ENCODE measurements around the gene TYW1B. TPM values are rescaled to one million over a fixed set of nuclear protein-coding genes. Genes with fewer than 3 reads are reported as not detected.
"Not testable (repeated sequence)": the region's sequence is repeated elsewhere in the genome, so short reads cannot be mapped to it uniquely, and the experiment has no call there.

TYW1B gene
- total RNA-seq, 1 donor from 2014 or later, result 1.9 TPM

- not testable (repeated sequence) for H3K9me3 Mint-ChIP-seq (ENCODE audit: unreplicated experiment); H3K4me3 Mint-ChIP-seq (ENCODE audit: unreplicated experiment)
Observed at GRCh38 chr7:72743801-72744200, 84.2 kb downstream of the TYW1B start.

DNA sequence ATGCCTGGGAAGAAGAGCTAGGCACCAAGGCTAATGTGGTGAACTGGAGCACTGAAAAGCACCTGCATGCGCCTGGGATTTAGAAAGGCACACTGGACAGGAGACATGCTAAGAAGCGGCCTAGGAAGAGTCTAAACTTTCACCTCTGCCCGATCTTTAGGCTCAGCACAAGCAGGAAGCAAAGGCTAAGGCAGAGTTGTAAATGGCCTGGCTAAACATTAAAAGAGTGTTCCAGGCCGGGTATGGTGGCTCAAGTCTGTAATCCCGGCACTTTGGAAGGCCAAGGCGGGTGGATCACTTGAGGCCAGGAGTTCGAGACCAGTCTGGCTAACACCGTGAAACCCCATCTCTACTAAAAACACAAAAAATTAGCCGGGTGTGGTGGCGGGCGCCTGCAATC lies 88.3 kb downstream of the TYW1B start:
- H3K4me3 Mint-ChIP-seq (ENCODE audit: unreplicated experiment); H3K4me1 Mint-ChIP-seq (ENCODE audit: unreplicated experiment); H3K27ac Mint-ChIP-seq (ENCODE audit: unreplicated experiment); H3K27me3 Mint-ChIP-seq (ENCODE audit: unreplicated experiment); DNase-seq (ENCODE audit: low spot score); H3K9me3 Mint-ChIP-seq (ENCODE audit: unreplicated experiment): not testable (repeated sequence)
- H3K36me3 Mint-ChIP-seq (ENCODE audit: low read depth, unreplicated experiment), result peaks cover 25% of the 10 kb centered on the region

More at GRCh38 chr7:72743801-72744200, 84.2 kb downstream of the TYW1B start:
- peaks cover 12% of the 10 kb centered on the region for H3K36me3 Mint-ChIP-seq (ENCODE audit: low read depth, unreplicated experiment)
- H3K27ac Mint-ChIP-seq (ENCODE audit: unreplicated experiment); H3K4me1 Mint-ChIP-seq (ENCODE audit: unreplicated experiment); H3K27me3 Mint-ChIP-seq (ENCODE audit: unreplicated experiment); DNase-seq (ENCODE audit: low spot score): not testable (repeated sequence)

DNA sequence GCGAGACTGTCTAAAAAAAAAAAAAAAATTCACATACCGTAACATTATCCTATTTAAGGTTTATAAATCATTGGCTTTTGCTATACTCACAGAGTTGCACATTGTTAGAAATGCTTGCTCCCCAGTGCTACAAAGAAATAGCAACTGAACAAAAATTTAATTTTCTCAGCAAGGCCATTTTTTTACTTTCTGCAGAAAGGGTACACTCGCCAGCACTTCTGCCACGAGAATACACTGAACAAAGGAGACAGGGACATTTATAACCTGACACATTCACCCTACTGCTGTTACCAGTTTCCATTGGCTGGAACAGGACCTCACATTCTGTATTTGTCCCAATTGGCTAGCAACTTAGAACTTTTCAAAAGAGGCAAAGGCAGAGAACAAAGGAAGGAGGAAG lies 92.1 kb downstream of the TYW1B start:
- not testable (repeated sequence) for DNase-seq (ENCODE audit: low spot score); H3K27ac Mint-ChIP-seq (ENCODE audit: unreplicated experiment); H3K4me3 Mint-ChIP-seq (ENCODE audit: unreplicated experiment); H3K27me3 Mint-ChIP-seq (ENCODE audit: unreplicated experiment); H3K4me1 Mint-ChIP-seq (ENCODE audit: unreplicated experiment); H3K9me3 Mint-ChIP-seq (ENCODE audit: unreplicated experiment)
- peaks cover 33% of the 10 kb centered on the region for H3K36me3 Mint-ChIP-seq (ENCODE audit: low read depth, unreplicated experiment)

- not testable (repeated sequence) for H3K4me1 Mint-ChIP-seq (ENCODE audit: unreplicated experiment); H3K4me3 Mint-ChIP-seq (ENCODE audit: unreplicated experiment); DNase-seq (ENCODE audit: low spot score); H3K27ac Mint-ChIP-seq (ENCODE audit: unreplicated experiment); H3K9me3 Mint-ChIP-seq (ENCODE audit: unreplicated experiment); H3K27me3 Mint-ChIP-seq (ENCODE audit: unreplicated experiment)
- H3K36me3 Mint-ChIP-seq (ENCODE audit: low read depth, unreplicated experiment), result peaks cover 29% of the 10 kb centered on the region
Observed at GRCh38 chr7:72730815-72731214, 97.2 kb downstream of the TYW1B start.

DNA sequence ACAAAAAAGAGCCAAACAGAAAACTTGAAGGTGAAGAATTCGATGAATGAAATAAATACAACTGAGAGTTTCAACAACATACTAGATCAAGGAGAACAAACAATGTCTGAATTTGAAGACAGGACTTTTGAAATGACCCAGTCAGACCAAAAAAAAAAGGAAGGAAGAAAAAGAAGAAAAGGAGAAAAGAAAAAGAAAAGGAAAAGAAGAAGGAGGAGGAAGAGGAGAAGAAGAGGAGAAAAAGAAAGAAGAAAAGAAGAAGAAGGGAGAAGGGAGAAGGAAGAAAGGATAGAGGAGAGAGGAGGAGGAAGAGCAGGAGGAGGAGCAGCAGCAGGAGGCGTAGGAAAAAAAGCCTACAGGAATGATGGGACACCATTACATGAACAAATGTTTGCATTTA lies 97.6 kb downstream of the TYW1B start:
- not testable (repeated sequence) for H3K9me3 Mint-ChIP-seq (ENCODE audit: unreplicated experiment); DNase-seq (ENCODE audit: low spot score); H3K27me3 Mint-ChIP-seq (ENCODE audit: unreplicated experiment); H3K4me3 Mint-ChIP-seq (ENCODE audit: unreplicated experiment); H3K4me1 Mint-ChIP-seq (ENCODE audit: unreplicated experiment); H3K27ac Mint-ChIP-seq (ENCODE audit: unreplicated experiment)
- H3K36me3 Mint-ChIP-seq (ENCODE audit: low read depth, unreplicated experiment), result peaks cover 32% of the 10 kb centered on the region

DNA sequence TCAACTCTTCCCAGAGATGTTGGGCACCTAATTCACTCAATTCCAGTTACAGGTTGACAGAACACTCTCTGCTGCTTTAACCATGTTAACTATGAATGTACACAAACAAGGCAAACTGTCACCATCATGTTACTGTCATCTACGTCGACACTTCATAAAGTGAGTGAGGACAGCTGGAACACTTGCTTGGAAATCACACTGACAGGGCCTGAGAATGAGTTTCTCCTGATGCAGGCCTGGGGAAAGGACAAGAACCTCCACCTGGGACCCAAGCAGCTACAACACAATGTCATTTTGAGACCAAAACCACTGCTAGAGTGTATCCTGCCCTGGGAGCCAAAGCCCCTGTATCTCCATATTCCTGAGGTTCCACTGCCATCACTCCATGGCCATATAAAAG lies 98.9 kb downstream of the TYW1B start:
- not testable (repeated sequence) for H3K9me3 Mint-ChIP-seq (ENCODE audit: unreplicated experiment); H3K4me1 Mint-ChIP-seq (ENCODE audit: unreplicated experiment); DNase-seq (ENCODE audit: low spot score); H3K27ac Mint-ChIP-seq (ENCODE audit: unreplicated experiment); H3K27me3 Mint-ChIP-seq (ENCODE audit: unreplicated experiment); H3K4me3 Mint-ChIP-seq (ENCODE audit: unreplicated experiment)
- peaks cover 22% of the 10 kb centered on the region for H3K36me3 Mint-ChIP-seq (ENCODE audit: low read depth, unreplicated experiment)

GRCh38 chr7:72722694-72723093 lies 105.3 kb downstream of the TYW1B start:
- not testable (repeated sequence) for H3K9me3 Mint-ChIP-seq (ENCODE audit: unreplicated experiment); H3K27me3 Mint-ChIP-seq (ENCODE audit: unreplicated experiment); H3K4me3 Mint-ChIP-seq (ENCODE audit: unreplicated experiment); H3K4me1 Mint-ChIP-seq (ENCODE audit: unreplicated experiment); H3K36me3 Mint-ChIP-seq (ENCODE audit: low read depth, unreplicated experiment); H3K27ac Mint-ChIP-seq (ENCODE audit: unreplicated experiment); DNase-seq (ENCODE audit: low spot score)

GRCh38 chr7:72720890-72721289 lies 107.1 kb downstream of the TYW1B start:
- H3K4me1 Mint-ChIP-seq (ENCODE audit: unreplicated experiment); H3K27me3 Mint-ChIP-seq (ENCODE audit: unreplicated experiment); H3K4me3 Mint-ChIP-seq (ENCODE audit: unreplicated experiment); H3K36me3 Mint-ChIP-seq (ENCODE audit: low read depth, unreplicated experiment); DNase-seq (ENCODE audit: low spot score); H3K27ac Mint-ChIP-seq (ENCODE audit: unreplicated experiment); H3K9me3 Mint-ChIP-seq (ENCODE audit: unreplicated experiment): not testable (repeated sequence)

DNA sequence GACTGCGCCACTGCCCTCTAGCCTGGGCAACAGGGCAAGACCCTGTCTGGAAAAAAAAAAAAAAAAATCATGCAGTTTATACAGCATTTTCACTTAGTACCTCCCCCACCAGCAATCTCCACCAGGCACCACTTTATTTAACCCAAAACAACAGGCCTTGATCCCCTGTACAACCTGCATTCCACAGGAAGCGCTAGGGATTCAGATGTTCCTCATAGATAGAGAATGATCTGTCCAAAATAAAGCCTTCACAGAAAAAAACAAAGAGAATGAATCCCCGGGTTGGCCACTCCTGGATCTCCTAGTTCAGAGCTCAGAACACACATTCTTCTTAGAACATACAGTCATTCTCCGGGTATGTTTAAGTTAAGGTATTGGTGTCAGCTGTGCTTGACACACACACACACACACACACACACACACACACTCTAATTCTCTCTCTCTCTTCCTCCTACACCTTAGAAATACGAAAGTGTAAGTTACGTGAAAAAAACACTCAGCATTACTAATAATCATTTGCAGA lies 110.7 kb downstream of the TYW1B start:
- not testable (repeated sequence) for DNase-seq (ENCODE audit: low spot score); H3K4me1 Mint-ChIP-seq (ENCODE audit: unreplicated experiment); H3K27ac Mint-ChIP-seq (ENCODE audit: unreplicated experiment); H3K27me3 Mint-ChIP-seq (ENCODE audit: unreplicated experiment); H3K9me3 Mint-ChIP-seq (ENCODE audit: unreplicated experiment); H3K36me3 Mint-ChIP-seq (ENCODE audit: low read depth, unreplicated experiment); H3K4me3 Mint-ChIP-seq (ENCODE audit: unreplicated experiment)

DNA sequence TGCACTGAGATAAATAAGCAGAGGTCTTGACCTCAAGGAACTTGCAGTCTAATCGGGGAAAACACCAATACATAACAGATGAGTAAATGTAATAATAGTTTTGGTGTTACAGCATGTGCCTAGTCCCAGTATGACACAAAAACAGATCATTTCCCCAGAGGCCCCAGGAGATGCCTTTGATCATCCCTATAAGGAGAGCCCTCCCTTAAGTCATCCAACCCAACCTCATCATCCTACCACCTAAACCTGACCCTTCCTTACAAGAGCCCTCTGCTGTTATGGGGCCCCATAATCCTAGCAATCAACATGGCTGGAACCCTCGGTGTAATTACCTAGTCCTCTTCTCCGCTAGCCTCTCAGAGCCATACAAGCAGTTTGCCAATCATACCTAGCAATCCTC lies 116.1 kb downstream of the TYW1B start:
- H3K4me1 Mint-ChIP-seq (ENCODE audit: unreplicated experiment); DNase-seq (ENCODE audit: low spot score); H3K36me3 Mint-ChIP-seq (ENCODE audit: low read depth, unreplicated experiment); H3K27me3 Mint-ChIP-seq (ENCODE audit: unreplicated experiment); H3K9me3 Mint-ChIP-seq (ENCODE audit: unreplicated experiment); H3K4me3 Mint-ChIP-seq (ENCODE audit: unreplicated experiment); H3K27ac Mint-ChIP-seq (ENCODE audit: unreplicated experiment): not testable (repeated sequence)
